ENCODE results near the gene CPEB4. TPM values are rescaled to one million over a fixed set of nuclear protein-coding genes. Genes with fewer than 3 reads are reported as not detected.
A peak's percentile ranks its signal among the peaks of the same experiment; 100 is the strongest.

The CPEB4 gene
- total and polyA plus RNA-seq, 2 of the 8 experiments (the other 6 are each of a cell fraction or from before 2014, with no cell fraction given) = 8.4 to 13.4 TPM

- TF ChIP-seq CHD7 (IDR thresholded peaks at IDR 0.05; ENCODE audit: insufficient replicate concordance, low read length) (no peak), EZH2 (IDR thresholded peaks at IDR 0.05; ENCODE audit: low read depth, low read length, severe bottlenecking) (no peak), MAX (IDR thresholded peaks at IDR 0.05) (no peak), BRCA1 (IDR thresholded peaks at IDR 0.05; ENCODE audit: low read depth, low read length) (no peak), POLR2A (IDR thresholded peaks at IDR 0.05; ENCODE audit: control extremely low read depth in 1 of 2, low read depth in 2 of 2, low read length in 2 of 2) (no peak), RNF2 (IDR thresholded peaks at IDR 0.05; ENCODE audit: borderline replicate concordance, low read depth, low read length, missing control alignments, poor library complexity, severe bottlenecking) (no peak), KDM4A (IDR thresholded peaks at IDR 0.05; ENCODE audit: low read depth, low read length, severe bottlenecking) (no peak), SIN3A (conservative IDR thresholded peaks at IDR 0.05 in 1 of 2, IDR thresholded peaks at IDR 0.05 in 1 of 2; ENCODE audit: low read depth in 1 of 2, low read length in 2 of 2) (0 out of 4 replicates have a peak, but pooled peaks of 1 of the 2 experiments have one; percentile 21)
Measured at GRCh38 chr5:173890195-173890991, 2.2 kb downstream of the CPEB4 start (continued).

All from H1 (cell line).